ENCODE measurements around the gene ENAH.

GRCh38 chr1:225611537-225612223 is 41.2 kb downstream of the ENAH start:
- TF ChIP-seq, protein P1, sequence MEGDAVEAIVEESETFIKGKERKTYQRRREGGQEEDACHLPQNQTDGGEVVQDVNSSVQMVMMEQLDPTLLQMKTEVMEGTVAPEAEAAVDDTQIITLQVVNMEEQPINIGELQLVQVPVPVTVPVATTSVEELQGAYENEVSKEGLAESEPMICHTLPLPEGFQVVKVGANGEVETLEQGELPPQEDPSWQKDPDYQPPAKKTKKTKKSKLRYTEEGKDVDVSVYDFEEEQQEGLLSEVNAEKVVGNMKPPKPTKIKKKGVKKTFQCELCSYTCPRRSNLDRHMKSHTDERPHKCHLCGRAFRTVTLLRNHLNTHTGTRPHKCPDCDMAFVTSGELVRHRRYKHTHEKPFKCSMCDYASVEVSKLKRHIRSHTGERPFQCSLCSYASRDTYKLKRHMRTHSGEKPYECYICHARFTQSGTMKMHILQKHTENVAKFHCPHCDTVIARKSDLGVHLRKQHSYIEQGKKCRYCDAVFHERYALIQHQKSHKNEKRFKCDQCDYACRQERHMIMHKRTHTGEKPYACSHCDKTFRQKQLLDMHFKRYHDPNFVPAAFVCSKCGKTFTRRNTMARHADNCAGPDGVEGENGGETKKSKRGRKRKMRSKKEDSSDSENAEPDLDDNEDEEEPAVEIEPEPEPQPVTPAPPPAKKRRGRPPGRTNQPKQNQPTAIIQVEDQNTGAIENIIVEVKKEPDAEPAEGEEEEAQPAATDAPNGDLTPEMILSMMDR (IDR thresholded peaks at IDR 0.05 in 8 of 11, conservative IDR thresholded peaks at IDR 0.05 in 3 of 11): no peak
- no peak for TF ChIP-seq POLR2AphosphoS5 (IDR thresholded peaks at IDR 0.05)
